Stimulated activated CD4-positive, alpha-beta T cell treated with anti-CD3 and anti-CD28 coated beads, Interleukin-15, amount 100 ng/mL, for 24 hours (primary cell): ENCODE results near the gene DOHH.
"Not testable (repeated sequence)": the region's sequence is repeated elsewhere in the genome, so short reads cannot be mapped to it uniquely, and the experiment has no call there.

Experiments
- DNase-seq: peaks from one replicate; pipeline ENCODE4 v3.0.0-alpha.2; 2020

DOHH gene

GRCh38 chr19:3456925-3457527 is 43.4 kb downstream of the DOHH start:
- no peak for DNase-seq

GRCh38 chr19:3455960-3456601 is 44.4 kb downstream of the DOHH start:
- no peak for DNase-seq

- no peak for DNase-seq
Observed at GRCh38 chr19:3455393-3455955, 45.0 kb downstream of the DOHH start.

GRCh38 chr19:3454656-3455392 is 45.6 kb downstream of the DOHH start:
- DNase-seq = no peak

GRCh38 chr19:3453840-3454239 is 46.6 kb downstream of the DOHH start:
- no peak for DNase-seq

- not testable (repeated sequence) for DNase-seq
Observed at GRCh38 chr19:3452942-3453214, 47.6 kb downstream of the DOHH start.

GRCh38 chr19:3452171-3452941 is 48.1 kb downstream of the DOHH start:
- DNase-seq = no peak

- DNase-seq = no peak
Observed at GRCh38 chr19:3451451-3451866, 49.0 kb downstream of the DOHH start.

- DNase-seq = no peak
Observed at GRCh38 chr19:3450796-3451411, 49.6 kb downstream of the DOHH start.

- DNase-seq = no peak
Observed at GRCh38 chr19:3448616-3449334, 51.7 kb downstream of the DOHH start.

GRCh38 chr19:3446657-3447056 is 53.8 kb downstream of the DOHH start:
- DNase-seq = not testable (repeated sequence)

- DNase-seq = no peak
Observed at GRCh38 chr19:3444695-3445234, 55.7 kb downstream of the DOHH start.

- no peak for DNase-seq
Observed at GRCh38 chr19:3443840-3444694, 56.4 kb downstream of the DOHH start.

GRCh38 chr19:3442487-3443071 is 57.9 kb downstream of the DOHH start:
- no peak for DNase-seq

GRCh38 chr19:3441986-3442329 is 58.5 kb downstream of the DOHH start:
- DNase-seq = no peak

- DNase-seq = no peak
Observed at GRCh38 chr19:3441089-3441985, 59.1 kb downstream of the DOHH start.
